GM19351 (cell line): ENCODE data around the gene LRP10.
"Not testable (repeated sequence)": the region's sequence is repeated elsewhere in the genome, so short reads cannot be mapped to it uniquely, and the experiment has no call there.

Experiments
- ATAC-seq: cut with Tn5 transposase; IDR thresholded peaks from one replicate; pipeline ENCODE4 v1.9.1; 2021; ENCODE audit warnings: mild to moderate bottlenecking, moderate library complexity; ENCODE audit not compliant: unreplicated experiment

The LRP10 gene

DNA sequence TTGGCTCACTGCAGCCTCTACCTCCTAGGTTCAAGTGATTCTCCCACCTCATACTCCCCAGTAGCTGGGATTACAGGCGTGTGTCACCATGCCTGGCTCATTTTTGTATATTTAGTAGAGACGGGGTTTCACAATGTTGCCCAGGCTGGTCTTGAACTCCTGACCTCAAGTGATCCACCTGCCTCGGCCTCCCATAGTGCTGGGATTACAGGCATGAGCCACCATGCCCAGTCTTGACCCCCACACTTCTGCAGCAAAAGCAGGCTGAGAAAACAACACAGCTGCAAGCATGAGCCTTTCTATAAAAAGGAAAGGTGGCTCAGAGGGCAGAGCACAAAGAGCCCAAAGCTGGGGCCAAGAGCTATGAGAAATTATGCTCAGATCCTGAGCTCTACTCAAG, 11.2 kb upstream of the LRP10 start:
- ATAC-seq: not testable (repeated sequence)

DNA sequence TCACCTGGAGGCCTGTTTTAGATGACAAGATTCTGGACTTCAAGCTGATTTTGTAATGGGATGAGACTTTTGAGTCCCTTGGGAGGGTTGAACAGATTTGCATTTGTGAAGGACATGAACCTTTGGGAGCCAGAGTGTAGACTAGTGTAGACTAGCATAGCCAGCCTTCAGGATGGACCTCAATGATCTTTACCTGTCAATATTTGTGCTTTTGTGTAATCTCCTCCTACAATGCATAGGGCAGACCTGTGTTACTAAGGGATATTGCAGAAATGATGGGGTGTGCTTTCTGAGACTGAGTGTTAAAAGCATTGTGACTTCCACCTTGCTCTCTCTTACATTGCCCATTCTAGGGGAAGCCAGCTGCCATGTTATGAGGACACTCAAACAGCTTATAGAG, 9.9 kb upstream of the LRP10 start:
- no peak for ATAC-seq

DNA sequence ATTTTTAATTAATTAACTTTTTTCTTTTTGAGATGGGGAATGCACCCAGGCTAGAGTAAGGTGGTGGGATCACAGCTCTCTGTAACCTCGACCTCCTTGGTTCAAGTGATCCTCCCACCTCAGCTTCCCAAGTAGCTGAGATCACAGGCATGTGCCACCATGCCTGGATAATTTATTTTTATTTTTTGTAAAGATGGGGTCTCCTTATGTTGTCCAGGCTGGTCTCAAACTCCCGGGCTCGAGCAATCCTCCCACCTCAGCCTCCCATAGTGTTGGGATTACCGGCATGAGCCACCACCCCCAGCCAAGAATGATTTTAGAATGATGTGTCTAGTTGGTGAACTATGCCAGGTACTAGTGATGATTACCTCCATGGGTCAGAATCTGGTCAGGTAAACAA, 6.6 kb upstream of the LRP10 start:
- ATAC-seq: no peak

DNA sequence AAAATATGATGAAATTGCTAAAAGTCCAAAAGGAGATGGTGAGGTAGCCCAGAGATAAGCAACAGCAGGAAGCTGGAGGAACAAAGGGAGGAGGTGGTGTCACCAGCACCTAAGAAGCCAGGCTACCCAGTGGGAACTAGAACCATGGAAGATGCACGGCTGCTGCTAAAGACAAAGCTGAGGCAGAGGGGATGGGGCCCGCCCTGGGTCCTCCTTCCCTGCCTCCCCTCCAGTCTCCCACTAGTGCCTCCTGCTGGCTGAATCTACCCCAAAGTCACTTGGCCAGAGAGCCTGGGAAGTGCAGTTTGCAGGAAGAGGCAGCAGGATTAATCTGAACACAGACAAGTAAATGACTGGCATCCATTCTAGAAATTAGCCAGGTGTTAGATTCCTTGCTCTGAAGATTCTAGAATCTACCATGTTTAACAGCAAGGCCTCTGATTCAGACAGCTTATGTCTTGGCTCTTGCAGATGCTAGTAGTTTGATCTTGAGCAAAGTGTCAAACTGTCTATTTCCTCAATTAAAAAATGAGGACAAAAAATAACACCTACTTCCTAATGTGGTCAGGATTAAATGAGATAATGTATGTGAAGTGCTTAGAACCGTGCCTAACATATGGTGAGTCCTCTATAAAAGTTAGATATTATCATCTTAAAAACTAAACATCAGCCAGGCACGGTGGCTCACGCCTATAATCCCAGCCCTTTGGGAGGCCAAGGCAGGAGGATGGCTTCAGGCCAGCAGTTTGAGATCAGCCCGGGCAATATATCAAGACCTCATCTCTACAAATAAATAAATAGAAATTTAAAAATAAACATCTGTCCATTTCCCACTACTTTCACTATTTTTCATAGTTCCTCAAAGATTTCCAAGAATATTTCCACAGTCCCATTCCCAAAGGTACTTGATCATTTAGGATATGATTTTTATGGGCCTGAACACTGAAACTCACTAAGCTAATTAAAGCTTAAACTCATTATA, 5.8 kb upstream of the LRP10 start:
- ATAC-seq: no peak

DNA sequence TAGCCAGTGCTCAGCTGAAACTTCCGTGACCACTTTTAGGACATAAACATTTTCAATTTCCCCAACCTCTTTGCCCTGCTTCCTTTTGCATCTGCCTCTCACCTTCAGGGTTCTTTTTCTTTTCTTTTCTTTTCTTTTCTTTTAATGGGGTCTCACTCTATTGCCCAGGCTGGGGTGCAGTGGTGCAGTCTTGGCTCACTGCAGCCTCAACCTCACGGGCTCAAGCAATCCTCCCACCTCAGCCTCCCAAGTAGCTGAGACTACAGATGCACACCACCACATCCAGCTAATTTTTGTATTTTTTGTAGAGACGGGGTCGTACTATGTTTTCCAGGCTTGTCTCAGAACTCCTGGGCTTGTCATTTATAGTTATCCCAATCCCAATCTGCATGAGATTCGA, 4.7 kb upstream of the LRP10 start:
- ATAC-seq: no peak

DNA sequence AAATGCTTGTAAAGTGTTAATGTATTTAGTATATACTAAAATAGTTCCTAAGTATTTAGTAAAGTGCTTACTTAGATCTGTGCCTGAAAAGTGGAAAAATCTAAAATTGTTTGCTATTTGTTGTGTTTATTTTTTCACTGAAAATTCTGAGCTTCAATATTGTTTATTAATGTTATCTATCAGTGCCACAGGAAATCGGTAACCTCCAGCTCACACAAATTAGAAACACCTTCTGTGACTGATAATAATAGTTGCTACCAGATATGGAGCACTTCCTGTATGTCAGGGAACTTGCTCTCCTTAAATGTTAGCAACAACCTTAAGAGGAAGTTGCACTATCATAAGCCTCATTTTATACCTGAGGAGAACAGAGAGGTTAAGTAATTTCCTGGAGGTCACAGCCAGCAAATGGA, 723 bp upstream of the LRP10 start:
- peak; percentile 51 for ATAC-seq

DNA sequence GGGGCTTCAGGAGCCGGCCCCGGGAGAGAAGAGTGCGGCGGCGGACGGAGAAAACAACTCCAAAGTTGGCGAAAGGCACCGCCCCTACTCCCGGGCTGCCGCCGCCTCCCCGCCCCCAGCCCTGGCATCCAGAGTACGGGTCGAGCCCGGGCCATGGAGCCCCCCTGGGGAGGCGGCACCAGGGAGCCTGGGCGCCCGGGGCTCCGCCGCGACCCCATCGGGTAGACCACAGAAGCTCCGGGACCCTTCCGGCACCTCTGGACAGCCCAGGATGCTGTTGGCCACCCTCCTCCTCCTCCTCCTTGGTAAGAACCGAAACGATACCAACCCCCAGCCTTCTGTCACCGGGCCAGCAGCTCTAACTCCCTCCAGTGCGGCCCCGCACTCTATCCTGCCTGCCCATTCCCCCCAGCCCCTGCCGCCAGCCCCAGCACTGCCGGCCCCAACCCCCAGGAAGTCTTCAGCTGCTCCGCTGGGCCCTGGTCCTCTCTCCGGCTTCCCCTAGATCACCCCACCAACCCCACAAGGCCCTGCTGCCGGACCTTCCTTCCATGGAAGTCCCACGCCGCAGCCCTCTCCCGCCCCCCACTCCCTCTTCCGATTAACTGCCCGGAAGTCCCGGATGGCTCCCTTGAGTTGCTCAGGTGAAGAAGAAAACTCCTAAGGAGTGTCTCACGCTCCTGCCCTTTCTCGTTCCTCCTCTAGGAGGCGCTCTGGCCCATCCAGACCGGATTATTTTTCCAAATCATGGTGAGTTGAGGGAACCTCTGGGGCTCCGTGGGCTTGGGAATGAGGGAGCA, 693 bp downstream of the LRP10 start:
- peak; percentile 16 for ATAC-seq

DNA sequence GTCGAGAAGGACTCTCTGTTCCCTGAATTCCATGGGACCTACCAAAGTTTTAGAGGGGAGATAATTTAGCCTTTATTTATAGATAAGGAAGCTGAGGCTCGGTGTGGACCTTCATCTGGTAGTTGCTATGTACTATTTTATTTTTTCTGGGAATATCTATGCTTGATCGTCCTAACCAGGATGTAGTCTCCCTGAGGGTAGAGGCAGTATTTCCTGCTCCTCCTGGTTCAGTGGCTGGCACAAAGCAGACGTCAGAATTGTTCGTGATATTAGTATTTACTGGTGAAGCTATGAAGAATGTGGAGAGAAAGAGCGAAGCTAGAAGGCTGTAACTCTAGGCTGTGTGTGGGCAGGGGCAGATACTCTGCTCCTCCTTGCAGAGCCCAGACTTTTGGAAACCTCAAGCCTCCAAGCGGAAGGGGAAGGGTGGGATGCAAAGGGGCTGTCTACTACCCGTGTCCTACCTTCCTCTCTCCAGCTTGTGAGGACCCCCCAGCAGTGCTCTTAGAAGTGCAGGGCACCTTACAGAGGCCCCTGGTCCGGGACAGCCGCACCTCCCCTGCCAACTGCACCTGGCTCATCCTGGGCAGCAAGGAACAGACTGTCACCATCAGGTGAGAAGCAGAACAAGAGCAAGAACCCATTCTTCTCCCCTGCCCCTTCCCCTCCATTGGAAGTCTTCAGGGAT, 1.4 kb downstream of the LRP10 start:
- ATAC-seq: no peak

DNA sequence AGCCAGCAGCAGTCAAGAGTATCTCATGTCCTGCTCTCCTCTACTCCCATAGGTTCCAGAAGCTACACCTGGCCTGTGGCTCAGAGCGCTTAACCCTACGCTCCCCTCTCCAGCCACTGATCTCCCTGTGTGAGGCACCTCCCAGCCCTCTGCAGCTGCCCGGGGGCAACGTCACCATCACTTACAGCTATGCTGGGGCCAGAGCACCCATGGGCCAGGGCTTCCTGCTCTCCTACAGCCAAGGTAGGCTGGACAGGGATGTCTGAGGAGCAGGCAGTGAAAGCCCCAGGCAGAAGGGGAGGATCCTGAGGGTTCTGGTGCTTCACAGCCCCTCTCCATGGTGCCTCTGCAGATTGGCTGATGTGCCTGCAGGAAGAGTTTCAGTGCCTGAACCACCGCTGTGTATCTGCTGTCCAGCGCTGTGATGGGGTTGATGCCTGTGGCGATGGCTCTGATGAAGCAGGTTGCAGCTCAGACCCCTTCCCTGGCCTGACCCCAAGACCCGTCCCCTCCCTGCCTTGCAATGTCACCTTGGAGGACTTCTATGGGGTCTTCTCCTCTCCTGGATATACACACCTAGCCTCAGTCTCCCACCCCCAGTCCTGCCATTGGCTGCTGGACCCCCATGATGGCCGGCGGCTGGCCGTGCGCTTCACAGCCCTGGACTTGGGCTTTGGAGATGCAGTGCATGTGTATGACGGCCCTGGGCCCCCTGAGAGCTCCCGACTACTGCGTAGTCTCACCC, 3.6 kb downstream of the LRP10 start:
- ATAC-seq: no peak

DNA sequence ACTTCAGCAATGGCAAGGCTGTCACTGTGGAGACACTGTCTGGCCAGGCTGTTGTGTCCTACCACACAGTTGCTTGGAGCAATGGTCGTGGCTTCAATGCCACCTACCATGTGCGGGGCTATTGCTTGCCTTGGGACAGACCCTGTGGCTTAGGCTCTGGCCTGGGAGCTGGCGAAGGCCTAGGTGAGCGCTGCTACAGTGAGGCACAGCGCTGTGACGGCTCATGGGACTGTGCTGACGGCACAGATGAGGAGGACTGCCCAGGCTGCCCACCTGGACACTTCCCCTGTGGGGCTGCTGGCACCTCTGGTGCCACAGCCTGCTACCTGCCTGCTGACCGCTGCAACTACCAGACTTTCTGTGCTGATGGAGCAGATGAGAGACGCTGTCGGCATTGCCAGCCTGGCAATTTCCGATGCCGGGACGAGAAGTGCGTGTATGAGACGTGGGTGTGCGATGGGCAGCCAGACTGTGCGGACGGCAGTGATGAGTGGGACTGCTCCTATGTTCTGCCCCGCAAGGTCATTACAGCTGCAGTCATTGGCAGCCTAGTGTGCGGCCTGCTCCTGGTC, 4.3 kb downstream of the LRP10 start:
- ATAC-seq: no peak

DNA sequence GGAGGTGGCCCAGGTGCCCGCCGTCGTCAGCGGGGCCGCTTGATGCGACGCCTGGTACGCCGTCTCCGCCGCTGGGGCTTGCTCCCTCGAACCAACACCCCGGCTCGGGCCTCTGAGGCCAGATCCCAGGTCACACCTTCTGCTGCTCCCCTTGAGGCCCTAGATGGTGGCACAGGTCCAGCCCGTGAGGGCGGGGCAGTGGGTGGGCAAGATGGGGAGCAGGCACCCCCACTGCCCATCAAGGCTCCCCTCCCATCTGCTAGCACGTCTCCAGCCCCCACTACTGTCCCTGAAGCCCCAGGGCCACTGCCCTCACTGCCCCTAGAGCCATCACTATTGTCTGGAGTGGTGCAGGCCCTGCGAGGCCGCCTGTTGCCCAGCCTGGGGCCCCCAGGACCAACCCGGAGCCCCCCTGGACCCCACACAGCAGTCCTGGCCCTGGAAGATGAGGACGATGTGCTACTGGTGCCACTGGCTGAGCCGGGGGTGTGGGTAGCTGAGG, 5.5 kb downstream of the LRP10 start:
- no peak for ATAC-seq

DNA sequence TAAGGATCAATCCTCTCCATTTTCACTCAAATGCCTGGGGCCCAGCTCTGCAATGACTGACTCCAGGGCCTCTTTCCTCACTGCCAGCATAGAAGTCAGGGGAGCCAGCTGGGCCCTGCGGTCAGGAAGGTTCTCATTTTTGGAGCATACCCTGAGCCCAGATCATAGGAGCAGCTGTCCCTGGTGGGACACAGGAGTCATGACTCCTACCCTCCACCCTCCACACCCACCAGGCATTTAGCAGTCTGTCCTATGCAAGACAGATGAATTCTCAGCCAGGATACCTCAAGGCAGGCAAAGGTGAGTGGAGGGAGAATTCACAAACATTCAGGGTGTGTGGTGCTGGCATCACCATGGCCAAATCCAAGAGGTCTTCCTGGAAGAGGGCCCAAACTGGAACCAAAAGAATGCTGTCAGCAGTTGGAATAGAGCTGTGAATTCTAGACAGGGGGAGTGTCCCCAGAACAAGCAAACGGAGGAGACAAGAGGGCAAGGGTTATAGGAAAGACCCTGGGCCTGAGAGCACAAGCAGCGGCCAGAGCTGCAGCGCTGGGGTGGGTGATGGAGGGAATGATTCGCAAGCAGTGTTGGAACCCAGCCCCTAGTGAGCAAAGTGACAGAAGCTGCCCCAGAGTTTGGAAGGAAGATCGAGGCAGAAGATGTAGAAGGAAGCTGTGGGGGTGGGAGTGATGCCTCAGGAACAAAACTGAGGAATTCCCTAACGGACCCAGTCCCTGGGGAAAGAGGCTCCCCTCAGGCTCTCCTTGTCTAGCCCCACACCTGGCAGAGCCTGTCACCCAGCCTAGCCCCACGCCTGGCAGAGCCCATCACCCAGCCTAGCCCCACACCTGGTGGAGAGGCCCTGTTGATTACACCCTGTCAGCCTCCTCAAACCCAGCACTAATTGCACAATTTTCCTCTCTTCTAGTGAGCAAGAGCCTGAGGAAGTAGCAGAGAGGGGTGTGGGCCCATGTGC, 7.0 kb downstream of the LRP10 start:
- ATAC-seq: no peak

DNA sequence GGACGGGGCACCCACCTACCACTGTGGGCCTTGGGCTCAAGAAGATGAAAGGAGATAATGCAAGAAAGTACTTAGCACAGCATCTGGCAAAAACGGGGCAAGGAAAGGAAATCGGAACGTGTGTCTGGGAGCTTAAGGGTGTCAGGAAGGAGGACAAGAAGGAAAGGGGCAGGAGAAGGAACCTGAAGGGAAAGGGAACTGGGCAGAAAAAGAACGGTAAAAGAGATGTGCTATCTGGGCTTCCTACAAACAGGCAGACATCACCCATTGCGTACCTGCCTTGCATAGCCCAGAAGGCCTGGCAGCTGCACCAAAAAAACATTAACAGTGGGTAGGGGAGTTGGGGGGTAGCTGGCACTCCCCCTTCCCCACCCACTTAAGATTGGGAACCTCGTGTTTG, 10.5 kb downstream of the LRP10 start:
- ATAC-seq: no peak

DNA sequence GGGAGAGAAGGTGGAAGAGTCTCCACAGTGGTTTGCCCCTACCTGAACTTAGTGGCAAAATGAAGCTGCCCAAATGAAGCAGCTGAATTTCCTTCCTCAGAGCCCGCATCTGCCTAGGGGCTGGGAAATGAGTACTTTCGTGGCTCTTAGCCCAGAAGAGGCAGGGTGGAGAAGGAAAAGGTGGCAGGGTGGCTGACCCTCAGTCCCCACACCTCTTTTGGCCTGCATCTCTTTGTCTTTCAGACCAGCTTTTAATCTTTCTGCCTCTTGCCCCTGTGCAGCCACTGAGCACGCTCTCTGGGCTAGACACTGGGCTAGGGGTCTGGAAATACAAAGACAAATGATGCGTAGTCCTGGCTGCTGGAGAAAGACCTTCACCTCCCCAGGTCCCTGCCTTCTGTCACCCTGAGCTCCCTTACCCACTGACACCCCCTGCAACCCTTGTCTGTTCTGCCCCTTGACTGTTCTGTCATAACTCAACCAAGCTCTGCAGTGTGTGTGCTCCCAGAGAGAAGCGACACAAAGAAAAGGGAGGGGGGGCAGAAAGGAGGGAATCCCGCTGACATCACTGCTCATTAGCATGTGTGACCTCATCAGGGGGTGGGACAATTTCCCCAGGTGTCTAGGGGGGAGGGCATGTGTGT, 11.1 kb downstream of the LRP10 start:
- ATAC-seq: no peak

DNA sequence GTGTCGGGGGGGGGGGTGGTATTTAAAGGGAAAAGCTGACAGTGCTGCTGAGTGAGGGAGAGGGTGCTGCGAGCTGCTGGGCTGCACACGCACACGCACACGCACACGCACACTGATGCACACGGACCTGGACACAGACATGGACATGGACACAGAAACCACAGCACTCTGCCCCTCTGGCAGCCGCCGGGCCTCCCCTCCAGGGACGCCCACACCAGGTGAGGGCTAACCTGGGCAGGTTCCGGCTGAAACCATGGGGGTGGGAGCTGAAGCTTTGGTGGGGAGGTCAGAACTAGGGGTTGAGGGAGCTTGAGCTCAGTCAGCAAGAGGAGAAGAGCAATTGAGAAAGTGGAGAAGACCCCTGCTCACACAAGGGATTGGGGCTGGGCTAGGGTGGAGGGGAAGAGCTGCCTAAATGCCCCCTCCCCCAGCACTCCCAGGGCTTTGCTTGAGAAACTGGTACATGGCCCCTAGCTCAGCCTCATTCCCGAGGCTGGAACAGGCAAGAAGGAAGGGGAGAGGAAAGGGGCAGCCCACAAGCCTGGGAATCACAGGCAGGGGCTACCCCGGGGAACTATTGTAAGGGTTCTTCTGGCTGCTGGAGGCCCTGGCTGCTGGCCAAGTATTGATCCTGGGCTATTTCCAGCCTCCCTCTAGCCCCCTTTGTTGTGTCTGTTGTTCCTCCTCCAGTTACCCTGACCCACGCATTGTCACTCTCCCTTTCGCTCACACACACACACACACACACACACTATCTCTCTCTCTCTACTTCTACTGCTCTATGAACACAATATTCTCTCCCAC, 11.8 kb downstream of the LRP10 start, which contains the start of gene REM2:
TSS of gene REM2 (plus strand) at position 50 of the 804 bp plus-strand sequence. CDS start at position 116, 66 bp downstream.
- ATAC-seq: no peak

DNA sequence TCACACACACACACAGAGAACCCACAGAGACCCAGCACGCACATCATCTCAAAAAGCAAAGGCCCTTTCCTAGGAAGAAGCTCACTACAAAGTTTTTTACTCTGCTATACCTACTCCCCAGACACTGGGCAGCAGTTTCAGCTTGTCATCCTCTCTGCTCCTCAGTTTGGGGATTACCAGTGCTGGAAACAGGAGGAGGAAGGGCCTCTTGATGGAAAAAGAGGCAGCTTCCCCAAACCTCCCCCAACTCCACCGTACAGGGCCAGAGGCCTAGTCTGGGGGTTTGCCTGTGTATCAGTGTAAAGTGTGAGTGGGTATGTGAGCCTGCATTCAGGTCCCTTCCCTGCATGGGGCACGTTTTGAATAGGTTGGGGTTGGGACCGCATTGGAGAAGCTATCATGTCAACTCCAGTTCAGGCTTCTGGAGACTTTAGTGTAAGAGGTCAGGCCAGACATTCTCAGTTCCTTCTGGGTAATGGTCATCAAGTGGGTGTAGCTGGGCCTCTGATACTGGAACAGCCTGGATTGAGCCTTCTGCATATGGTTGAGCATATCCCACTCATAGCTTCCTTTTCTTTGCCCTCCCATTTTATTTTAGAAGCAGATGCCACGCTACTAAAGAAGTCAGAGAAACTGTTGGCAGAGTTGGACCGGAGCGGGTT, 12.7 kb downstream of the LRP10 start:
- ATAC-seq: no peak
